NOMO-1 (cell line): ENCODE results near the gene CCNI.
"Not testable (repeated sequence)": the region's sequence is repeated elsewhere in the genome, so short reads cannot be mapped to it uniquely, and the experiment has no call there.

ENCODE experiments used
- DNase-seq, 2 experiments: peaks; one replicate each; lab custom pipeline; 2025; ENCODE audit not compliant: unreplicated experiment in 2 of 2; lab: John Stamatoyannopoulos, UW

Gene CCNI

GRCh38 chr4:77082886-77083608 is 7.3 kb upstream of the CCNI start:
- peak; percentile 67 to 71 for DNase-seq

DNA sequence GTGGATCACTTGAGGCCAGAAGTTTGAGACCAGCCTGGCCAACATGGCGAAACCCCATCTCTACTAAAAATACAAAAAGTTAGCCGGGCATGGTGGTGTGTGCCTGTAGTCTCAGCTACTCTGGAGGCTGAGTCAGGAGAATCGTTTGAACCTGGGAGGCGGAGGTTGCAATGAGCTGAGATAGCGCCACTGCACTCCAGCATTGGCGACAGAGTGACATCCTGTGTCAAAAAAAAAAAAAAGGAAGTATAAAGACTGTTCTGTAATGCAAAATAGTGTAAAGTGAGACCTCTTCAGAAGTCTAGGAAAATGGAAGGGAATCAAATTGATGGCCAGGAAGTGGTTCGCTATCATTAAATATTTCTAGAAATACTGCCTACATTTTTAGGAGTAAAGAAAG is 5.0 kb upstream of the CCNI start:
- peak in 1 of 2 experiments; percentile 32 for DNase-seq

DNA sequence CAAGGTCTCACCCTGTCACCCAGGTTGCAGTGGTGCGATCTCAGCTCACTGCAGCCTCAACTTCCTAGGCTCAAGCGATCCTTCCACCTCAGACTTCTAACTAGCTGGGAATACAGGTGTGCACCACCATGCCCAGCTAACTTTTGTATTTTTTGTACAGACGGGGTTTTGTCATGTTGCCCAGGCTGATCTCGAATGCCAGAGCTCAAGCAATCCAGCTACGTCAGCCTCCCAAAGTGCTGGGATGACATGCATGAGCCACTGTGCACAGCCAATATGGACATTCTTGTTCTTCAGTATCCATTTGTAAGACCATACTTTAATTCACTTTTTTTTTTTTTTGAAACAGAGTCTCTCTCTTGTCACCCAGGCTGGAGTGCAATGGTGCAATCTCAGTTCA is 3.5 kb upstream of the CCNI start:
- DNase-seq, result no peak

GRCh38 chr4:77078401-77078800 is 2.6 kb upstream of the CCNI start:
- DNase-seq, result no peak

DNA sequence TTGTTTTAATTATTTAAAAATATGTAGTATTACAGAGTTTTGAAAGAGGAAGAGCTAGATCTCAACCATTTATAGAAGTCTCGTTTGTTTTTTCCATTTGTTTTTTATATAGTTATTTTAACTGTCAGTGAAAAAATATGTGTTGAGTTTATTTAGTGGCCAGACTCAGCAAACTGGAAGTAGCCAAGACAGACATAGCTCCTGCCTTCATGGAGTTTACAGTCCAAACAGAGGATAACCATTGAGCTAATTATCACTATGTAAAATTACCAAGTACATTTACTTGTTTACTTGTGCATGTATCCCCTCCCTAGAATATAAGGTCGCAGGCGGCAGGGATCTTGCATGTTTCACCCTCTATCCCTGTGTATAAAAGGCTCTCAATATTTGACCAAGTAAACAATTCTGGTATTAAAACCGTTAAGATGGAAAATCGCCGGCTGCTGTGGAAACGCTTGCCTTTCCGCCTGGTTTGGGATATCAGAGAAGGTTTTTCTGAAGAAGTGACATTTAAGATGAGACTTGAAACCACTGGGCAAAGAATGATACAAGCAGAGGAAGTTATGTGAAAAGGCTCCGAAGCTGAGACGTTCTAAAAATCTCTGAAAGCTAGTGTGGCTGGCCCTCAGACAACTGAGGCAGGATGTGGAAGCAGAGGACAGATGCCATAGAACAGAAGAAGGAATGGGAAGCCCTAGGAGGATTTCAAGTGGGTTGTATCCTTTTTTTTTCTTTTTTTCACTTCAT is 1.3 kb upstream of the CCNI start:
- DNase-seq, result no peak

GRCh38 chr4:77074981-77075855 is 571 bp downstream of the CCNI start:
- DNase-seq, result peak; percentile 68 to 73

DNA sequence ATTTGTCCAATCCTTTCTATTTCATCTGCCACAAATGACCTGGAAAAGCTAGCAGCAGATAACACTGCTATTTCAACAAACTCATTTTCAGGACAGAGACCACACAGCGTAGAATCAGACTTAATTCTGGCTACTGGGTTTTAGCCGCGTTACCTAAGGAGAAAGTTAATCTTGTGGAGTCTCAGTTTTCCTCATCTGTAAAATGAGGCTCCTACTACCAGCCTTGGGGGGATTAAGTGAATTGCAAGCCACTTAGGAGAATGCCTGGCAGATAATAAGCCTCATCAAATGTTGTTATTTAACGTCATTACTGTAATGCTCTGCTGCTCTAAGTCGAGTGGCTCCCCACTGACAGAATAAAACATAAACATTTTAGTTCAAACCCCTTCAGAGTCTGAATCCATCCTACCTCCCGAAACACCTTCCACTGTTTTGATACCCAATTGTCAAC is 1.4 kb downstream of the CCNI start:
- DNase-seq, result no peak

DNA sequence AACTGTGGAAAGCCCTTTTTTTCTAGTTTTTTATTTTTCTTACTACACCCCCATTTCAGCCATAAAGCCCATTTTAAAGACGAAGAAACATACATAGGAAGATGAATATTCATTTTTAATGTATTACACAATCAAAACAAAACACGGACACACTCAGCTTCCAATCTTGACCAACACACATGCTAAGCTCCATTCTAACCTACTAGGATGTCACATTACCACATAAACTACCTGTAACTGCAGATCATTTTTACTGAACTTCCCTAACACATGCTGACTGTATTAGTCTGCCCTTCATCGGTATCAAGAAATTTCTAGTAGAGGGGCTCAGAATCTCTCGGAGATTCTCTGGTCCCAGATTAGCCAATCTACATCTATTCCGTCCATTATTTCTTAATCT is 1.8 kb downstream of the CCNI start:
- DNase-seq, result no peak

DNA sequence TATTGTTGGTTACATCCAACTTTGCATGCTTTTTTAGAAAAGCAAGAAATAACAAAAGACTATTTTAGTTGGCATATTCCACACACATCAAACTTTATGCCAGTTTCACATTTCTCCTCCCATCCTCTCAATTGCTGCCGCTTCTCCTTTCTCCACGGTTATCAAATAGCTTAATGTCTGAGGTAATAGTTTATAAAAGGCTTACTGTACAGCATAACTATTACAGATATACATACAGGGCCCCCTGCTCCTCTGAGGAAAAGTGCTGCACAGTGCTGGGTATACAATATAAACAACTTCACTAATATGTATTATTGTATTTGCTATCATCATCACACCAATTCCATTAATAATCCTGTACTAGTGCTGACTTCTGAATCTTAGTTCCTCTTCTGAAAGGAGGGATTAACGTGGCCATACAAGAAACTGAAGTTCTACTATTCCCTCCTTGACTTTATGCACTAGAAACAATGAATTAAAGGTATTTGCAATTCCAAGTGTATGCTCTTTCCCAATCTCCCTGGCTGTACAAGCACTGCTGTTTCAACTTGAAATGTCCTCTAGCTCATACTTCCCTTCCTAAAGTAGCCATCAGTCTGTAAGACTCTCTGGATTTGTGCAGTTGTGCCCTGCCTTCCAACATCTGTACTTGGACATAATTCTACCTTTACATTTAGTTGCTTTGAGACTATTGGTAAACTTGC is 2.5 kb downstream of the CCNI start:
- peak in 1 of 2 experiments; percentile 62 for DNase-seq

GRCh38 chr4:77072195-77072753 is 3.5 kb downstream of the CCNI start:
- peak in 1 of 2 experiments; percentile 10 for DNase-seq

DNA sequence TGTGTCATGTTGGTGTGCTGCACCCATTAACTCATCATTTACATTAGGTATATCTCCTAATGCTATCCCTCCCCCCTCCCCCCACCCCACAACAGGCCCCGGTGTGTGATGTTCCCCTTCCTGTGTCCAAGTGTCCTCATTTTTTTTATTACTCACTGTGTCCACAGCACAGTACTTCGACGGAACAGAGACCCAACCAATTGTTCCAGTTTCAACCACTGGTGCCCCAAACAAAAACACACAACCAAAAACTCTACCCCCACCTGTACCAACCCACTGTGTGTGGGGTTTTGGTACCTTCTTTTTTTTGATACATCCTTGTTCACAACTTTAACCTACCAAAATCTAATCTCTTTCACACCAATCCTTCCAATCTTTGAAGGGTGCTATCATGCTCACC is 6.3 kb downstream of the CCNI start:
- not testable (repeated sequence) for DNase-seq

- no peak for DNase-seq
Observed at GRCh38 chr4:77065382-77065781, 10.4 kb downstream of the CCNI start.

DNA sequence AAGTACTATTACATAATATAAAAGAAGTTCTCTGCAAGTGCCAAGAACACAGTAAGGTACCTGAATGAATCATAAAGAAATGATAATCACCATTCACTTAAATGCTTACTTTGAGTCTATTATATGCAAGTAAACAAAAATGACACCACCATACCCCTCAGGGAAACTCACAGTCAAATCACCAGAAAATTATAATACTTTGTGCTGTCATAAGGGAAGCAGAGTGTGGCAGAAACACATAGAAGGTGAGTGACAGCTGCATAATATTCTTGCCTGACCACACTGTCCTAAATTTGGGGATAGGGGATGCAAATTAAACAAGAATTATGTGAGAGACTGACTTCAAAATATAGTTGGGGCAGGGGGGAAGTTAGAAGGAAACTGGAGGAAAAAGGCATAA is 12.9 kb downstream of the CCNI start:
- no peak for DNase-seq

DNA sequence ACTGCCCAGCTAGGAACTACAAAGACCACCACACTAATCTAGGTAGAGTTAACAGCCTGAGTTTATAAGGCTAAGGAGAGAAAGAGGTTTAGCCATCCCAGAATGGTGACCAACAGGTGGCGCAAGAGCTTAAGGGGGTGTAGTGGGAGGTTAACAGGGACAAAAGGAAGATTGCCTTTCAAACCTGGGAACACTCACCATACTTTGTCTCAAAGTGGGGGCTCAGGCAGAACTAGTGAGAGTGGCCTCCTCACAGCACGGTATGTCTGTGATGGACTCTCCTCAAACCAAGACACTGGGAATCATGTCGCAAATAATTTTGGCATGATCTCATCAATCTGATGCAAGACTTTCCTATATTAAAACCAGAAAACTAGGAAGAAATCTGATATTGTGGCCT is 23.4 kb downstream of the CCNI start:
- DNase-seq, result peak in 1 of 2 experiments; percentile 26

- no peak for DNase-seq
Observed at GRCh38 chr4:77050962-77051361, 24.8 kb downstream of the CCNI start.

GRCh38 chr4:77047037-77047436 is 28.8 kb downstream of the CCNI start:
- peak in 1 of 2 experiments; percentile 1 for DNase-seq

GRCh38 chr4:77045490-77045889 is 30.3 kb downstream of the CCNI start:
- no peak for DNase-seq

DNA sequence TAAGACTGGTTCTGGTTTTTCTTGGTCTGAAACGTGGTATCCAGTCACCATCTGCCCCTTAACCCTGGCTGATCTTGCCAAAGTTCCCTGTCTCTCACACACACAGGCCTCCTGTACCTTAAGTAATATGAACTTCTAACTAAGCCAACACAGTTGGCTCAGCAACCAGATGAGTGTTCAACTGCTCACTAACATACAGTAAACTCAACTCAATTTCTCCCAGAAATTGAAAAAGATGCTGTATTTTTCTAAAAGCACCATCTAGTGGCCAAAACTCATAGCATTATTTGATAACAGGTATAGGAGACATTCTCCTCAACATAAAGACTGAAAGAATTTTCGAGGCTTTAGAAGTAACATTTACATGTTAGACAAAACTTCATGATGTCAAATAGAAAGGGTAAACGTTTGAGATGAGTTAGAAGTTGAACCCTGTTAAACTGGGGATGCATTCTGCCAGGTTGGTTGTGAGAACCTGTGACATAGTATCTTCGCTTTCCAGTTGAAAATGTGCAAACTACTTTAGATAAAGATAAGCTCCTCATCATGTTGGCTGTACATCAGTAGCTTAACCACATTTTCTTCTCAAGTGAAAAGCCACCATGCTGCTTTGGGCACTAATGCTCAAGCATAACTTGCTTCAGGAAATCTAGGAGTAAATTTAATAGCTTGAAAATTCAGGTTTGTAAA is 31.2 kb downstream of the CCNI start:
- DNase-seq, result peak in 1 of 2 experiments; percentile 37

GRCh38 chr4:77043507-77044136 is 32.2 kb downstream of the CCNI start:
- no peak for DNase-seq
